Measurements from ENCODE around the gene ITSN1.
A peak's percentile ranks its signal among the peaks of the same experiment; 100 is the strongest.
"Not testable (repeated sequence)": the region's sequence is repeated elsewhere in the genome, so short reads cannot be mapped to it uniquely, and the experiment has no call there.

The ITSN1 gene

DNA sequence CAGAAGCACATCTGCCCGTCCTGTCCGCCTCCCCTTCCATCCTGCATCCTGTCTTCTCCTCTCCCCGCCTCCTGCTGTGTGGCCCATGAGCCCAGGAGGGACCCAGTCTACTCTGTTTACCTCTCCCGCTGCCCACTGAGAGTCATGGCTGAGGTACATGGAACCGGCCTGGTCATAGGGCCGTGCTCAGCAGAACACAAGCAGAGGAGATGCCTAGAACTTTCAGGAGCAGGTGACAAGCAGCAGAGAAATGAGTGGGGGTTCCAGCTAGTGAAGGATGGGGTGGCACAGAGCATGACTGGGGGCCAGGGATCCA, 202.5 kb downstream of the ITSN1 start:
- no peak for DNase-seq

DNA sequence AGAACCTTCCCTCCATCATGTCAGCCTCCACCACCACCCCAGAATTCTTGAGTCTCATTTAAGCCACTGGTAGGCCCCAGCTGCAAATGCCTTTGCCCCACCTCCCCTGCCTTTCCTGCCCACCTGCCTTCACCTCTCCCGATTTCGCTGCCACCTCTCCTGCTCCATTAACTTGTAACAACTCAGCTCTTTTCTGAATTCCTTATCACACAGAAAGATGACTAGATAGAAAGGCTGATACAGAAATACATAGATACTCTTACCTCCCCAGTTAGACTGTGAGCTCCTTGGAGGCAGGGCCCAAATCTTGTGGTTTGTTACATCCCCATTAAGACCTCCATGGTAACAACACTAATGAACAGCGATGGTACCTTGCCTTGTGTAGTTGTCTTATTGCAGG, 203.8 kb downstream of the ITSN1 start:
- DNase-seq = no peak

DNA sequence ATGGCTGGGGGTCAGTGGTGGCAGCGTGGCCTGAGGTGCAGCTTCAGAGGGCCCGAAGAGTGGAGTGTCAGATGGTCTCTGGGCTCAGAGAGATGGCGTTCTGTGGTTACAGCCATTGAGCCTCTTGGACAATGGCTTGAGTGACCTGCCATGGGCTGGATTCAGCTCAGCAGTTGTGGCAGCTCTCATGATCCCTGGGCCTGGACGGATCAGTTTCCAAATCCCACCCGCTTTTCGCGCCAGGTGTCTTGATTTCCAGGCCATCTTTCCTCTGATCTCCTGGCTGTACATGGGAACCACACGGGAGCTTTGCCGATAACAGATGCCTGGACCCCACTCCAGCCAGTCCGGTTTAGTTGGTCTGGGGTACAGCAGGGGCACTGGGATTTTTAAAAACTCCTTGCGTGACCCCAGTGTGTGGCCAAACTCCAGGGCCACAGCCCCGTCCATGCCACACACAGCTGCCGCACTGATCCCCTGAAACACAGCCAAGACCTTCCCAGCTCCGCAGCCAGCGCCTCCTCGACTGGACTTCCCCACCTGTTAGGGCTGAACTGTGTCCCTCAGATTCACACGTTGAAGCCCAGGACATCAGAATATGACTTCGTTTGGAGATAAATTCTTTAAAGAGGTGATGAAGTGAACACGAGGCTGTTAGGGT, 205.4 kb downstream of the ITSN1 start:
- no peak for DNase-seq

DNA sequence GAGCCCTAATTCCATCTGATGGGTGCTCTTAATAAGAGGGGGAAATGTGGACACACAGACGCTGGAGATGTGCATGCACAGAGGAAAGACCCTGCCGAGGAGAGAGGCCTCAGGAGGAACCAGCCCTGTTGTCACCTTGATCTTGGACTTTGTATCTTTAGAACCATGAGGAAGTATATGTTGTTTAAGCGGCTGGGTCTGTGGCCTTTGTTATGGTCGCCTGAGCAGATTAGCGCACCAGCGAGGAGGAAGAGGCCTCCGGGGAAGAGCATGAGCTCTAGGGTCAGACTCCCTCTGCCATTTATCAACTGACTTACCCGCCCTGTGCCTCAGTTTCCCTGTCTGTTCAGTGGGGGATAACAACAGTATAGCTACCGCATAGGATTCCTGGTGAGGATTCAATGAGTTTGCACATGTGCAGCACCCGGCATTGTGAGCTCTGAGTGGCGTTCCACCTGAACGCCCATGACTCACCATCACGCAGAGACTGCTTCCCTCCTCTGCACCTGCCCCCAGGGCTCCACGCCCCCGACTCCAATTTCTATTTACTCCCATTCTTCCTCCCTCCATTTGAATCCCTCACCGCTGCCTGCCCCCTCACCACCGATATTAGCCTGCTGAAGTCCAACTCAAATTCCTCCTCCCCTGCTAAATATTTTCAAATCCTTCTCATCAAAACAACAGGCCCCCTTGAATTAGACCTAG, 206.1 kb downstream of the ITSN1 start:
- DNase-seq = peak; percentile 53 to 75

DNA sequence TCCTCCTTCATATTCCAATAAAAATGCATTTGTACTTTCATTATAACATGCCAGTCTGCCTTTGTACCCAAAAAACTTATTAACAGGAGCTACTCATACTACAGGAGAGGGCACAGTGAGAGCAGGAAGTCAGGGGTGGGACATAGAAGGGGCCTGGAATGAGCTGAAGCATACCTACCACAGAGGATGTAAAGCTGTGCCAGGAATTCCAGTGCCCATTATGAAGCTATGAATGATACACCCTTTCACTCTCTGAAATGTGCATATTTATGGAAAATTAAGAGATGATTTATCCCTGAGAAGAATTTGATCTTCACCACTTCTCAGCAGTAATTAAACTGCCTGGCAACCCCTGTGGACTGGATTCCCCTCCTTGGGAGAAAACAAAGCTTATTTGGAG, 207.5 kb downstream of the ITSN1 start:
- DNase-seq = no peak

DNA sequence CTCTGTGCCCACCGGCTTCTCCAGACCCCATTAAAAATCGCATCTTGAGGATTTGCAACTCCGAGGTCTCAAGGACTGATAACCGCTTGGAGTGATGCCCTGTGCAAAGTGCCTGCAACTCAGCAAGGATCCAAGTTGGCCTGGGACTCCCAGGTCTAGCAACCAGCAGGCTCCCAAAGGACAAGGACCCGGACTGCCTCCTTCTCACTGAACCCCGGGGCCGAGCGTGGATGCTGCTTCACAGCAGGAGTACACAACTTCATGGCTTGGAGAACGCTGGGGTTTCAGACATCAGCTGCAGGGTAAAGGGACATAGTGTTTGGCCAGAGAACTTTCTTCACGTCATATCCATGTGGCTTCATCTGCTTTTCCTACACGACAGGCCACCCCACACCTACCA, 208.1 kb downstream of the ITSN1 start:
- no peak for DNase-seq

DNA sequence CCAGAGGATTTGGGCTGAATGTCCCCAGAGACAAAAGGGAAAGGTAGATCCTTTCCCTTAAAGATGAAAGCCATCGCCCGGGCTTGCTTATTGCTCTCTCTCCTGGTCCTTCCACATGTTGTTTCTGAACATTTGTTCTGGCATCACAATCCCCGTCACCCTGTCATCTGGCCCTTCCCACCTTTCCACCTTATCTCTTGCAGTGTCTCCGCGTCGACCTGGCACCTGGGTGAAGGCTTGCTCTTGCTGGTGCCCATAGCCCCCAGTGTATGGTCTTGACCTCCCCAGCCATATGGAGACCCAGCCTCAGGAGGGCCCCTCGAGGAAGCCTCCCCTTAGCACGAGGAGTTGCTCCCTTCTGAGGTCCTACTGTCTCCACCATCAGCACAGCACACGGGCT, 208.7 kb downstream of the ITSN1 start:
- no peak for DNase-seq

DNA sequence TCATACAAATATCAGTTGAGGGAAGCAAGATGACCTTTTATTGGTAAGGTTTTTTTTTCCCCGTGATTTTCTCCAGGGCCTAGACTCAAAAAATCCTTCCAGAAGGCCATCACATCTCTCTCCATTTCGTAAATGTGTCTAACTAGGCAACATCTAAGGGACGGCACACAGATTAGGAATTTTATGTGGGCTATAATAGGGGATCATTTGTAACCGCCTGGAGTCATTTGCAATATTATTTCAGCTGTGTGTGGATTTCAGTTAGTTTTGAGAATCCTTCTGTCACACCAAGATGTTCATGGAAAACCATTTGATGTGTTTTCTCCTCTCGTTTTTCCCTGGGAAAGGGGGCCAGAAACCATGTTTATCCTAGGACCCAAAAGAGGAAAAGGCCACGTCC, 210.2 kb downstream of the ITSN1 start:
- DNase-seq = no peak

DNA sequence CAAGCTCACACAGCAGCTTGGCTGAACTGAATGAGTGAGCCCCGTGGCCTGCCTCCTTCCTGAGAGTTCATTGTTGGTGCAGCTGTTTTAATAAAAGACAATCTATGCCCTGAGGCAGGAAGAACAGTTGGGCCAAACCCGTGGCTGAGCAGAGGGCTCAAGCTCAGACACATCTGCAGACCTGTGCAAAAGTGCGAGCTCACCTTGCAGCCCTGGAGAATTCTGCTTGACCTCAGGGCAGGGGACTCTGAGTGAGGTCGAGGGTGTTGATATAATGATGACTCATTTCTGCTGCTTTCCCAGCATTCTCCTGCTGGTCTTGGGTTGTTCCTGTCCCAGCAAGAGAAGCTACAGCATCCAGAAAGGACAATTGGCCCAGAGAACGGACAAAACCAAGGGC, 212.3 kb downstream of the ITSN1 start:
- DNase-seq = no peak

DNA sequence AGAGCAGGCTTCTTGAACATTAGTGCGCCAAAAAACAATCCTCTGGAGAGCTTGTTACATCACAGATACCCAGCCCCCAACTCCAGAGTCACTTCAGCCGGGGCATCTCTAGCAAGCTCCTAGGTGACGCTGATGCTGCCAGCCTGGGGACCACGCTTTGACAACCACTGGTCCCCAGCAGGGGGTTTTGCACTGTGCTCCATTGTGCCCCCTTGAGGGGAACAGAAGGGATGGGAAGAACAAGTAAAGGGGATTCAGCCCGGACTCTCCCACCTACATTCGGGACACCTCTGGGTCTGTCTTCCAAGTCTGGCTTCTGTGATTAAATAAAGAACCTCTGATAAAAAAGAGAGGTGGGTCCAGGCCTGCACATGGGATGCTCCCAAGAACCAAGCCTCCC, 212.9 kb downstream of the ITSN1 start:
- DNase-seq = no peak

DNA sequence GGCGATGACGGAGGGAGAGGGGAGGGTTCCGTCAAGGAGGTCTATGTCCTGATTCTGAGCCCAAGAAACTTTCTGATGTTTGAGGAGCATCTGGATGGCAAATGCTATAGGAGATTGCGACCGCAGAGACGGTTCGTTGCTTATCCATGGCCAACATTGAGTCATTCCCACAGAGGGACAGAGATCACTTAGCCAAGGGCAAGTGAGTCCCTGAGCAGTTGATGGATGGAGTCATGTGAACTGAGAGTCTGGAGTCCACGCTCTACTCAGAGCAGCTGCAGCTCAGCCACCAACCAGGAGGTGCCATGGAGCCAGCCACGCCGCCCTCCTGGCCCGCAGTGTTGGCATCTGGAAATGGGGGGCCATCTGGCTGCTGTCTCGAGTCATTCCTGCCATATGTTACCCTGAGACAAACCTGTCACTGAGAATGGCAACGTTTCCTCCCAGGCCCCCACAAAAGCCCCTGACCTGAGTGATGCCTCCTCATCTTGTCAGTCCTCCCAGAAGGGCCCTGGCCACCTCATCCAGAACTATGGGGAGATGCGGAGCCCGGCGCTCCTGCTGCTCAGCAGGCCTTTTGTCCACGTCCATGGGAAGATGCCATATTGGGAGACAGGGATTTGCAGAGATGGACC, 214.7 kb downstream of the ITSN1 start:
- no peak for DNase-seq

DNA sequence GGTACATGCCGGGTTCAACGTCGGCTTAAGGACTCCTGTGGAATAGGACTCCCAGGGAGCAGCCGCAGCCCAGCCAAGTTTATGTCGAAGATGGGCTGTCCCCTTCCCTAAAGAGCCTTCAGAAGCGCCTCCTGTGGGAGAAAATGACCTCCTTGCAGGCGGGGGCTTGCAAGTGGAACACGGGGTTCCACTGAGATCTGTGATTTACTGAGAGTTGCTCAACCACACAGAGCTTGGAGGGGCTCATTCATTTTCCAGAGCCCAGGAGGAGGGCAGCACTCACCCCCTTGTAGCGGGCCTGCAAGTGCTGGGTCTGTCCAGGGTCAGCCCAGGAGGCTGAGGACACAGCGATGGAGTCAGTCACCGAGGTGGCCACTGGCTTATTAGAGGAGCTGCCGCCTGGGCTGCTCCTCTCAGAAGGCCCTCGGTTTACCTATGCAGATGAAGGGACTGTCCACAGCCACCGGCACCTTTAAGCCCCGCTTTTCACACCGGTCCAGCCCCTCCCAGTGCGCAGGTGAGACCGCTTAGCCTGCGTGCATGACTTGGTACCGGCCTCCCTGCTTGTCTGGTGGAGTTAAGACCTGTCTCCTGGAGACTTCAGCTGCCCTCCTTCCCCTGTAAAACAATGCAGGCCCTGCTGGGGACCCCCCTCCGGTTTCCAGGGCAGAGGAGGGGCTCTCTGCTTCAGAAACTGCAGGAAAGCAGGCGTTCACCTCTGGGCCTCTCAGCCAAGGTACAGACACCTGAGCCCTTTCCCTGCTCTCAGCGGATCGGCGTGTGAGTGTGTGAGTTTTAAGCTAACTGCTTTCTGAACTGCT, 215.8 kb downstream of the ITSN1 start:
- DNase-seq = no peak

DNA sequence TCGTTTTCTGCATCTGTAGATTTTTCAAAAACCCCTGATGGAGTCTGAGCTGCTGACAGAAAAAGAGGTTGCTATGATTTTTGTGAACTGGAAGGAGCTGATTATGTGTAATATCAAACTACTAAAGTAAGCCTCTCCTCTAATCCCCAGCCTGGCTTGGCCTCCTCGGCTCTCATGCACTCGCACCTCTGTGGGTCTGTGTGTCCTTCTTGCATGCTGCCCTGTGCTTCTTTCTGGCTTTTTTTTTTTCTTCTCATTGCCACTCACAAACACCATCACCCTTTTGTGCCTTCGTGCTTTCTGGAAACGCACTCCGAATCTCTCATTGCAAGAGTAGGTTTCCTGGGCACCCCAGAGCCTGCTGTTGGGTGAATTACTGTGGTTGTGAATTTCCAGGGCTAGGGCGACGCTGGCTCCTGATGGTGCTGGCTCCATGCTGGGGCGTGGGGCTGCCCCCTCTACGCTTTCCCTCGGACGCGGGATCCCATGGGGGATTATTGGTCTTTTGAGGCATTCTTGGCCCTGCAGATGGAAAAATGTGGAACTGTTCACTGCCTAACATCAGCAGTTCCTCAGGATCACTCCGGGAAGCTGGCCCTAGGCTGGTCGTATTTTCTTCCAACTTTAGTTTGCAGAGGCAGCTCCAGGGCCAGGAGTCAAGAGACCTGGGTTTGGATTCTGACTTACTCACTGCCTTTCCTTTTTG, 216.5 kb downstream of the ITSN1 start:
- DNase-seq = no peak

DNA sequence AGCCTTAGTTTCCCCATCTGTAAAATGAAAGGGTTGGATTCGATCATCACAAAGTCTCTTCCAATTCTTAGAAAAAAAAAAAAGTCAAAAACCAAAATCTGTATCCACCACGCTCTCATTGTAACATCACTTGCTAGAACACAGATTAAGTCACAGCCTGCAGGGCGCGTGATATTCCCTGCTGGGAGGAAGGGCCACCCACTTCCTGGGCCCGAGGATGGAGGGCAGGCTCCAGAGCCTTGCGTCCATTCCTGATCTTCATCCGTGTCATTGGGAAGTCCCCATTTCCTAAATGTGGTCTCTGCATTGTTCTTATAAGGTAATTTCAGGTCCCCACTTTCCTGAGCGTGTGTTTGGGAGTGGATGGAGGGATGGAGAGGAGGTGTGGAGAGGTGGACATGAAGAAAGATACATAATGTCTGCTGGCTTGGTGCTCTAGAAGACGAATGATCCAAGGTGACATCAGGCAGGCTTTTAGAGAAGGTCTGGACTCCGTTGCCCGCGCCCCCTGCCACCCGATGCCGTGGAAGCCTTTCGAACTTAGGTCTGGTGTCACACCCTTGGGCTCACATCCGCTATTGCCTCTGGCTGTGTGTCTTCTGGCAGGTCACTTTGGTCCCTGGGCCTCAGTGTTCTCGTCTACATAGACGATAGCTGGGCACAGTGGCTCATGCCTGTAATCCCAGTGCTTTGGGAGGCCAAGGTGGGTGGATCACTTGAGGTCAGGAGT, 217.2 kb downstream of the ITSN1 start:
- no peak for DNase-seq

DNA sequence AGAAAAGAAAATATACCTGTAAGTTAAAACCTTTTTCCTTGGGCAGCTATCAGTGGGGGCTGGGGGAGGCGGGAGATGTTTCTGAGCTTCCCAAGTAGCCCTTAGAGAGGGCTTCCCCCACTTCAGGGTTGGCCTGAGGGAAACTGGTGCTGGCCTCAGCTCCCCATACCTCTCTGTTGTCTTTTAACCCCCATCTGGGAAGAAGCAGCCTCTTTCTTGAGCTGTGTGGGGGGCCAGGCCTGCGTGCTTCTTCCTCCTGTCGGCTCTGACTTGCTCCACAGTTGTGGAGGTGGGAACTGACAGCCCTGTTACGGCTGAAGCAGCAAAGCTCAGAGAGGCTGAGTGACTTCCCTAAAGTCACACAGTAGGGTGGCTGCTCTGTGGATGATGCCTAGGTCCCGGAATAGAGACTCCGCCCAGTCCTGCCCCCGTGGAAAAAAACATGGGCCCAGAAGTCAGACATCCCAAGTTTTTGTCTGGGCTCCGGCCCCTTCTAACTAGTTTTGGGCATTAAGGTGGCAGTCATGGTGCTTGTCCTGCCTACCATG, 218.1 kb downstream of the ITSN1 start:
- DNase-seq = no peak

DNA sequence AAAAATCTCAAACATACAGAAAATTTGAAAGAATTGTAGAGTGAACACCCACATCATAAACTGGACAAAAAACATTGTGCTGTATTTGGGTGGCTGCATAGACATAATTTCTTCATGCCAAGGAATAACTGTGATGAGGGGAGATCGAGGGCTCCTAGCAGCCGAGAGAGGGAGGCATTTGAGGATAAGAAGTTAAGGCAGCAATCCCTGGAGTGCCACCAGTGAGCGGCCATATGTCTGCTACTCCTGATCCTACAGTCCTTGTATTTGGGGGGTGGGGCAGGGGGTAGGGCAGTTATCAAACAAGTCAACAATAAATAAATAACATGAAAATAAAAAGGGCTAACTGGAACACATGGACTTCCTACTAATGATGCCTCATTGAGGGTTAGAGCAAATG, 218.8 kb downstream of the ITSN1 start:
- no peak for DNase-seq

DNA sequence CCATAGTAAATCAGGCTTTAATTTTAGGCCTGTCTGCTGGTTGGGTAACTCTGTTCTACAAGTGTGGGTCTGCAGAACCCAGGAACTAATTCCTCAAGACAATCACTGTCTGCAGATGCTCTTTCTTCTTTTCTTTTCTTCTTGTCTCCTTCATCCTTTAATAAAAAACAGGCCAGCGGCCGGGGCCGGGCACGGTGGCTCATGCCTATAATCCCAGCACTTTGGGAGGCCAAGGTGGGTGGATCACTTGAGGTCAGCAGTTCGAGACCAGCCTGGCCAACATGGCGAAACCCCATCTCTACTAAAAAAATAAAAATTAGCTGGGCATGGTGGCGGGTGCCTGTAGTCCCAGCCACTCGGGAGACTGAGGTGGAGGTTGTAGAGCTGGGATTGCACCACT, 220.9 kb downstream of the ITSN1 start:
- DNase-seq = not testable (repeated sequence)

DNA sequence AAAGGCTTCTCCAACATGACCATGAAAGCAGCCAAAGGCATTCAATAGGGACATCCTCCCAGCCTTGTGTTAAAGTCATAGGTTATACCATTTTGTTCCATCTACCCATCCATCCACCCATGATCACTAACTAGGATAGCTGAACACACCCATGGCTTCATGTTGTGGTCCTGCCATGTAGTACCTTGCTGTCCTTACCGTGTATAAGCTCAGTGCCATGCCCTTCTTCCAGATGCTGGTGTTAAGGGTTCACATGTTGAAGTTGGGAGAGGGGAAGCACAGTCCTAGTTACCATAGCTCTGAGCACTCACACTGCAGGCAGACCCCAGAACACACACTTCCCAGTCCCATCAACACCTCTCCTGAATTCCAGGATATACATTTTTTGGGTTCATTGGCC, 221.8 kb downstream of the ITSN1 start:
- DNase-seq = no peak

DNA sequence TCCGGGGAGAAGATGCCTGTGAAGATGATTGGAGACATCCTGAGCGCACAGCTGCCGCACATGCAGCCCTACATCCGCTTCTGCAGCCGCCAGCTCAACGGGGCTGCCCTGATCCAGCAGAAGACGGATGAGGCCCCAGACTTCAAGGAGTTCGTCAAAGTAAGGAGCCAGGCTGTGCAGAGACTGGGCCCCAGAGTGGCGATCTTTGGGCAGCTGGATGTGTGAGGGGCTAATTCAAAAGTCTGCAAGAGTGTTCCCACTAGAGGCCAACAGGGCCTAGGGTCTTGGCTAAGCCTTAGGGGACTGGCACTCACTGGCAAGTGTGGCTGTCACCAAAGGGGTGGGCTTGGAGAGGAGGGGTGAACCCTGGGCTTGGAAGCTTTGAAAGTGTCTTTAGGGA, 222.9 kb downstream of the ITSN1 start:
- DNase-seq = no peak

DNA sequence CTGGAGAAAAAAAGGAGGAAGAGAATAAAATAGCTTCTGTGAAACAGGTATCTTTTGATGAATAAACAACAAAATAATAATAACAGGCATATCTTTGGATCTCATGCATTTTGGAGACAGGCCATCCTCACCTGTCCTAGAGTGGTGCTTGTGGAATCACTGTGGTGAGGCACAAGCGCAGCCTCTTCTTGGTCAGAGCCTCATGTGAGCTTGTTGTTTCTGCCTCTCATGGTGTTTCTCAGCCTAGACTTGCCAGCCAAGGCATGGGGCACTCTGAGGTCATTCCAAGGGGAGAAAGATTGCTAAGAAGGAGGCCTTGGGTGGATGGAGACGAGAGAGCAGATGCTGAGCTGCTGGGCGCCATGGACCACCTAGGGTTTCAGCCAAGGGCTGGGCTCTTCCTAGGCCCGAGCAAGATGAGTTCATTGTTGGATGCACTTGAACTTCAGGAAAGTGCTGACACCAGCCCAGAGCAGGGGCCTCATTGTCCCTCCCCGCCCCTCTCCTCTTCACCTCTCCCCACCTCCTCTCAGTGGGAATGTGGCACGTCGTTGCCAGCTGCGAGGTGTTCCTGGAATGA, 223.8 kb downstream of the ITSN1 start:
- DNase-seq = no peak

DNA sequence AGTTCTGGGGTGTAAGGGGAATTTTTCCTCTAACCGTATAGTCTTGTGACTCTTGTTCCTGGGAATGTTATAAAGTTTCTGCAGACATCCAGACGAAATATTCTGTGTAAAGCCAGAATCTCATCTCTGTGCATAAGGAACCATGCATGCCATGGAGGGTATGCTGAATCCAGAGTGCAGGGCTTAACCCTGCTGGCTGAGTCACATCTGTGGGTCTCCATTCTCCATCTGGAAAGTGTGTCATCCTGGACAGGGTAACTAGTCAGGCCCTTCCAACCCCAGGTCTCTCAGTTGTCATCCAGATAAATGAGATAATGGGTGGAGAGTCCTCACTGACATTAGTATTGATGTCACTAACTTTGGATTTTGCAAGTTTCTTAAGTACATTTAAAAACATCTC, 224.5 kb downstream of the ITSN1 start:
- no peak for DNase-seq

DNA sequence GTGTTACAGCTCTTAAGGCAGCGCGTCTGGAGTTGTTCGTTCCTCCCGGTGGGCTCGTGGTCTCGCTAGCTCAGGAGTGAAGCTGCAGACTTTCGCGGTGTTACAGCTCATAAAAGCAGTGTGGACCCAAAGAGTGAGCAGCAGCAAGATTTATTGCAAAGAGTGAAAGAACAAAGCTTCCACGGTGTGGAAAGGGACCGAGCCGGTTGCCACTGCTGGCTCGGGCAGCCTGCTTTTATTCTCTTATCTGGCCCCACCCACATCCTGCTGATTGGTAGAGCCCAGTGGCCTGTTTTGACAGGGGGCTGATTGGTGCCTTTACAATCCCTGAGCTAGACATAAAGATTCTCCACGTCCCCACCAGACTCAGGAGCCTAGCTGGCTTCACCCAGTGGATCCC, 225.6 kb downstream of the ITSN1 start:
- not testable (repeated sequence) for DNase-seq
